CD4-positive, alpha-beta memory T cell (primary cell): ENCODE data around the gene TKTL1. TPM values are rescaled to one million over a fixed set of nuclear protein-coding genes. Genes with fewer than 3 reads are reported as not detected.

ENCODE experiments used
- CTCF ChIA-PET: fragments of 350-600 bp; sonication (Branson Sonifier 250); formaldehyde crosslinking; loops from one replicate; lab custom pipeline; 2021; ENCODE audit warnings: inconsistent platforms; ENCODE audit not compliant: partially characterized antibody; lab: Charles Lee
- POLR2A ChIA-PET: fragments of 350-600 bp; sonication (Branson Sonifier 250); formaldehyde crosslinking; loops from one replicate; lab custom pipeline; 2021; ENCODE audit not compliant: partially characterized antibody; lab: Charles Lee
- DNase-seq, 5 donors: peaks; one replicate each; pipeline versions ENCODE4 v3.0.0 to v3.0.0-alpha.2; 2020 to 2022; ENCODE audit warnings: mixed read lengths in 1 of 5
- H3K27ac ChIP-seq: one replicate; pipeline ENCODE4 v1.7.0; 2013; ENCODE audit warnings: low read depth, low read length
- H3K27me3 ChIP-seq: 2 replicates; pipeline ENCODE4 v1.7.0; 2013; ENCODE audit warnings: mild to moderate bottlenecking, low read length, moderate library complexity; ENCODE audit not compliant: insufficient read depth
- H3K36me3 ChIP-seq: 2 replicates; pipeline ENCODE4 v1.7.0; 2013; ENCODE audit warnings: mild to moderate bottlenecking, low read length, moderate library complexity; ENCODE audit not compliant: insufficient read depth
- H3K4me1 ChIP-seq: 2 replicates; pipeline ENCODE4 v1.7.0; 2013; ENCODE audit warnings: mild to moderate bottlenecking, low read length, moderate library complexity; ENCODE audit not compliant: insufficient read depth
- H3K4me3 ChIP-seq, 2 donors: one replicate each; pipeline ENCODE4 v1.7.0; 2013; ENCODE audit warnings: low read length in 2 of 2, mild to moderate bottlenecking in 1 of 2
- H3K9me3 ChIP-seq, 2 donors: one replicate each; pipeline ENCODE4 v1.7.0; 2013; ENCODE audit warnings: low read length in 2 of 2, control low read depth in 1 of 2; ENCODE audit not compliant: control insufficient read depth in 1 of 2
- H3K27ac Mint-ChIP-seq, 7 donors: one replicate each; pipeline ENCODE4 v1.8.0; 2020 to 2021; ENCODE audit warnings: mixed read lengths in 7 of 7, mild to moderate bottlenecking in 6 of 7, inconsistent platforms in 3 of 7, moderate library complexity in 3 of 7
- H3K27me3 Mint-ChIP-seq, 2 donors: one replicate each; pipeline ENCODE4 v1.8.0; 2020 to 2021; ENCODE audit warnings: mixed read lengths in 2 of 2
- H3K36me3 Mint-ChIP-seq, 2 donors: one replicate each; pipeline ENCODE4 v1.8.0; 2020 to 2021; ENCODE audit warnings: mixed read lengths in 2 of 2, inconsistent platforms in 1 of 2, mild to moderate bottlenecking in 1 of 2
- H3K4me1 Mint-ChIP-seq, 4 donors: one replicate each; pipeline ENCODE4 v1.8.0; 2020 to 2021; ENCODE audit warnings: mixed read lengths in 4 of 4, mild to moderate bottlenecking in 1 of 4
- H3K4me3 Mint-ChIP-seq, 8 donors: one replicate each; pipeline ENCODE4 v1.8.0; 2020 to 2021; ENCODE audit warnings: mixed read lengths in 8 of 8, mild to moderate bottlenecking in 7 of 8, moderate library complexity in 6 of 8, inconsistent platforms in 3 of 8
- H3K9me3 Mint-ChIP-seq, 8 donors: one replicate each; pipeline ENCODE4 v1.8.0; 2020 to 2021; ENCODE audit warnings: mixed read lengths in 8 of 8, mild to moderate bottlenecking in 5 of 8, inconsistent platforms in 3 of 8, moderate library complexity in 1 of 8
- intact Hi-C: fragments of 100-400 bp; cut with micrococcal nuclease; formaldehyde crosslinking; loops from one replicate; pipeline ENCODE4 v1.15.1; 2023
- polyA plus RNA-seq, 2 donors: library from polyadenylated mRNA; unstranded; fragments of 300-500 nt; fragmentation: Illumina TruSeq; gene quantifications; one replicate each; pipeline ENCODE4 v1.2.3, GENCODE V29; 2021
- total RNA-seq, 2 experiments: library from RNA; stranded (reverse); gene quantifications; one replicate each; pipeline ENCODE4 v1.2.3, GENCODE V29; 2021

Gene TKTL1
- total and polyA plus RNA-seq, 4 experiments from 2014 or later, result 0.32 to 44.1 (median 10.6) TPM

GRCh38 chrX:154370300-154371016 is 74.9 kb downstream of the TKTL1 start:
- Histone ChIP-seq H3K9me3 (no peaks in the 10 kb centered on the region), H3K4me3 (peak overlapping the region; percentile 59 to 69), H3K4me1 (peaks cover 58% of the 10 kb centered on the region), H3K27me3 (no peaks in the 10 kb centered on the region), H3K36me3 (peaks cover 26% of the 10 kb centered on the region), H3K27ac (peak overlapping the region; percentile 92)
- Mint-ChIP-seq H3K36me3 (peaks cover 6 to 29% of the 10 kb centered on the region in 2 donors), H3K27ac (peak overlapping the region; percentile 95 to 98 (median 97)), H3K27me3 (no peaks in the 10 kb centered on the region), H3K9me3 (no peaks in the 10 kb centered on the region), H3K4me3 (peak overlapping the region; percentile 91 to 96 (median 94)), H3K4me1 (peaks cover 4 to 45% (median 25%) of the 10 kb centered on the region in 4 donors)
- POLR2A ChIA-PET, result interaction anchor here (1.0 to 10.9 kb wide), 16 partner anchors 8 to 445 kb away, joined by 3 to 245 read pairs (median 6); partner anchors contain the start of genes ARHGAP4, EMD, HCFC1 and IRAK1
- CTCF ChIA-PET, result interaction anchor here (1.3 to 2.1 kb wide), 2 partner anchors 9 kb away, joined by 3 to 5 read pairs; partner anchors contain the start of gene EMD
- DNase-seq, result no peak
- intact Hi-C loops, result loop anchor here (1.0 to 10.0 kb wide), 3 partner anchors 9 to 396 kb away; partner anchors contain the start of genes EMD, HCFC1, MECP2 and TMEM187

DNA sequence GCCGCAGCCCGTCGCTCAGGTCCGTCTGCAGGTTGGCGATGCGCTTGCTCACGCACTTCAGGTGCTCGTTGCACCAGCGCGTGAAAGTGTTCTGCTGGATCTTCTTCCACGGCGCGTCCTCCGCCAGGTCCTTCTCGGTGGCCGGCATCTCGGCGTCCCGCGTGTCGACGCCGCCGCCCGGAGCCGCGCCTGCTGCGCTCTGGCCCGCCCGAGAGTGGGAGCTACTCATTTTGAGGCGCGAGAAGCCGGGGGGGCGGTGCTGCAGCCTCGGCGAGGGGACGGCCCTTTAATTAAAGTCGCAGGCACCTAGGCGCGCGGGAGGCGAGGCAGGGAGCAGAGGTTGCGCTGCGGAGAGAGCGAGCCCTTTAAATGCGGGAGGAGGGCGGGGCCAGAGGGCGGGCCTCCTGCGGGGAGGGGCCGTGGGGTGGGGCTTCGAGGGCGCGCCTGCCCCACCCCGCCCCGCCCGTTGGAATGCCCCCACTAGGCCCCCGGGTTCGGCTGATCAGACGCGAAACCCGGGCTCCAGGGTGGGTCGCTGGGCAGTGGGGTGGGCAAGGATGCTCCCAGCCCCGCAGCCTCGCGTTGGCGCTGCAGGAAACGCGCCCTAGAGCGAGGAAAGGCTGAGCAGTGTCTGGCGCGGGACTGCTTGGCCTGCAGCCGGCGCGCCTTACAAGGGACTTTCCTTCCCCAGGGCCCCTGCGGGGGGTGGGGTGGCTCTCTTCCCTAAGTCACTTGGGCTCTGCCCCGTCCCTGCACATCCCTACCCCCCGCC is 75.6 kb downstream of the TKTL1 start:
- Mint-ChIP-seq H3K4me3 (peak overlapping the region; percentile 78 to 93 (median 86)), H3K4me1 (peaks cover 3 to 42% (median 25%) of the 10 kb centered on the region in 4 donors), H3K27ac (peak overlapping the region; percentile 78 to 94 (median 87)), H3K27me3 (no peaks in the 10 kb centered on the region), H3K36me3 (peaks cover 4 to 27% of the 10 kb centered on the region in 2 donors), H3K9me3 (no peaks in the 10 kb centered on the region)
- no peaks in the 10 kb centered on the region for H3K27me3 ChIP-seq
- peak overlapping the region in 1 of 2 donors; percentile 59 for H3K4me3 ChIP-seq
- peaks cover 19% of the 10 kb centered on the region for H3K36me3 ChIP-seq
- intact Hi-C loops, result loop anchor here (1.0 to 10.0 kb wide), 3 partner anchors 8 to 396 kb away; partner anchors contain the start of genes EMD, HCFC1, MECP2 and TMEM187
- ChIA-PET POLR2A (interaction anchor here (0.6 to 10.9 kb wide), 16 partner anchors 8 to 446 kb away, joined by 3 to 245 read pairs (median 5); partner anchors contain the start of genes ARHGAP4, EMD, HCFC1 and IRAK1), CTCF (interaction anchor here (1.3 to 2.1 kb wide), 2 partner anchors 9 to 10 kb away, joined by 3 to 5 read pairs; partner anchors contain the start of gene EMD)
- H3K27ac ChIP-seq, result peak overlapping the region; percentile 92
- DNase-seq, result peak; percentile 89 to 92 (median 92)
- H3K9me3 ChIP-seq, result no peaks in the 10 kb centered on the region
- H3K4me1 ChIP-seq, result peaks cover 51% of the 10 kb centered on the region

- Mint-ChIP-seq H3K4me1 (peaks cover 3 to 39% (median 25%) of the 10 kb centered on the region in 4 donors), H3K27ac (peak overlapping the region in 4 of 7 donors; percentile 95), H3K9me3 (no peaks in the 10 kb centered on the region), H3K4me3 (peak overlapping the region; percentile 69 to 89 (median 84)), H3K36me3 (peaks cover 4 to 24% of the 10 kb centered on the region in 2 donors), H3K27me3 (no peaks in the 10 kb centered on the region)
- H3K4me1 ChIP-seq, result peaks cover 44% of the 10 kb centered on the region
- H3K4me3 ChIP-seq, result peak overlapping the region in 1 of 2 donors; percentile 59
- peak overlapping the region; percentile 92 for H3K27ac ChIP-seq
- H3K36me3 ChIP-seq, result peaks cover 12% of the 10 kb centered on the region
- POLR2A ChIA-PET, result interaction anchor here (1.1 to 4.6 kb wide), 2 partner anchors 11 to 44 kb away, joined by 14 to 22 read pairs; no protein-coding TSS in a partner anchor
- intact Hi-C loops, result loop anchor here (1.0 to 10.0 kb wide), 3 partner anchors 7 to 397 kb away; partner anchors contain the start of genes EMD, HCFC1, MECP2 and TMEM187
- H3K9me3 ChIP-seq, result no peaks in the 10 kb centered on the region
- CTCF ChIA-PET, result no interaction called here
- DNase-seq, result peak in 1 of 5 donors; percentile 24
- H3K27me3 ChIP-seq, result no peaks in the 10 kb centered on the region
Observed at GRCh38 chrX:154371789-154372300, 76.2 kb downstream of the TKTL1 start.

- H3K9me3 ChIP-seq, result no peaks in the 10 kb centered on the region
- DNase-seq, result peak; percentile 27 to 66 (median 42)
- POLR2A ChIA-PET, result interaction anchor here (0.8 to 4.6 kb wide), 13 partner anchors 9 to 447 kb away, joined by 3 to 22 read pairs (median 4); partner anchors contain the start of genes RPL10 and SLC10A3
- Mint-ChIP-seq H3K27ac (peak overlapping the region; percentile 88 to 95 (median 95)), H3K9me3 (no peaks in the 10 kb centered on the region), H3K27me3 (no peaks in the 10 kb centered on the region), H3K4me3 (peak overlapping the region; percentile 74 to 89 (median 84)), H3K4me1 (peaks cover 3 to 33% (median 25%) of the 10 kb centered on the region in 4 donors), H3K36me3 (peaks cover 4 to 24% of the 10 kb centered on the region in 2 donors)
- H3K27ac ChIP-seq, result peak overlapping the region; percentile 92
- peaks cover 5% of the 10 kb centered on the region for H3K36me3 ChIP-seq
- peak overlapping the region in 1 of 2 donors; percentile 59 for H3K4me3 ChIP-seq
- CTCF ChIA-PET, result interaction anchor here (0.6 to 2.0 kb wide), 17 partner anchors 11 to 427 kb away, joined by 3 to 12 read pairs (median 4); partner anchors contain the start of gene RPL10
- peaks cover 43% of the 10 kb centered on the region for H3K4me1 ChIP-seq
- no peaks in the 10 kb centered on the region for H3K27me3 ChIP-seq
- intact Hi-C loops, result loop anchor here (1.0 to 10.0 kb wide), 3 partner anchors 162 to 398 kb away; partner anchors contain the start of genes HCFC1, MECP2 and TMEM187
Observed at GRCh38 chrX:154372612-154373022, 77.0 kb downstream of the TKTL1 start.

DNA sequence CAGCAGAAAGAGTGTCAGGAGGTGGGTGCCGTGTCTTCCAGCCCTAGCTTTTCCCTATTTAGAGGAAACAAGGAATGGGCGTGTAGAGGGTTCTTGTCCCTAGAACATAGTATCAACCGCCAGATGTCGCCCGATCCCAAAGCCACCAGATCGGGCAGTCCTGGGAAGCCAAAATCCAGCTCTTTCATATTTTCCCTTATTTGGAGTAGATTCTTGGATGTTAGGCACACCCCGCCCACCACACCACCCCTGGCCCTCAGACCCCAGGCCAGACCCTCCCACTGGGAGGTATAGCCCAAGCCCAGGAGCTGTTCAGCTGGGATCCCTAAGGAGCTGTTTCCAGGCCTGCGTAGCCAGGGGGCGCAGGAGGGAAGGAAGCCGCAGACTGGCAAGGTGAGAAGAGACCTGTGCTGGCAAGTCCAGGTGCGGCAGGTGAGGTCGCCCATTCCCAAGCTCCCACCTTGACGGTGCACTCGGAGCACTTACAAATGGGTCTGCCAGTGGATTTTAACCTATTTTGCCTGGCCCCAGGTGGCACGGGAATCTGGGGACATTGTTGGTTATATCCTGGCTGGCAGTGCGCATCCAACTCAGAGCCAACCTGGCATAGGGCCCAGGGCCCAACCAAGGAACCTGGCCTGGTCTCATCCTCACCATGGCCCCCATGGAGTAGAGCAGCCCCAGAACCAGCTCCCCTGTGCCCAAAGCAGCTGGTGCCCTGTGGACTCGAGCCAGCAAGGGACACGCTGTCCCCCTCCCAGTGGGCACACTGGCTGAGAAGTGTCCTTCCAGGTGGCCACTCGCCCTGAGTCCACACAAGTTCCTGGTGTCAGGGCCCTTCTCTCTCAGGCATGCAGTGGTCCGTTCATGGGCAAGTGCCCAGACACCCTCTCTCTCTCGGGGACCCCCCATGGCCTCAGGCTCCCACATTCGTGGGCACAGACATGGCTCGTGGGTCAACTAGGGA is 78.0 kb downstream of the TKTL1 start:
- no peaks in the 10 kb centered on the region for H3K9me3 Mint-ChIP-seq

More for the DNA sequence above, 78.0 kb downstream of the TKTL1 start:
- Mint-ChIP-seq H3K4me3 (peak overlapping the region; percentile 66 to 81 (median 76)), H3K27ac (peak overlapping the region; percentile 66 to 95 (median 85)), H3K4me1 (peaks cover 4 to 25% (median 20%) of the 10 kb centered on the region in 4 donors), H3K27me3 (no peaks in the 10 kb centered on the region), H3K36me3 (peaks cover 4 to 17% of the 10 kb centered on the region in 2 donors)
- no peaks in the 10 kb centered on the region for H3K9me3 ChIP-seq
- no peaks in the 10 kb centered on the region for H3K27me3 ChIP-seq
- ChIA-PET POLR2A (interaction anchor here (0.7 to 2.5 kb wide), 13 partner anchors 8 to 448 kb away, joined by 3 to 19 read pairs (median 3); partner anchors contain the start of genes RPL10 and SLC10A3), CTCF (interaction anchor here (0.6 to 2.0 kb wide), 24 partner anchors 9 to 428 kb away, joined by 3 to 12 read pairs (median 4); partner anchors contain the start of gene RPL10)
- H3K4me3 ChIP-seq, result peak overlapping the region; percentile 7 to 41
- peak overlapping the region; percentile 6 for H3K27ac ChIP-seq
- intact Hi-C loops, result loop anchor here (1.0 to 10.0 kb wide), 3 partner anchors 161 to 399 kb away; partner anchors contain the start of genes HCFC1, MECP2 and TMEM187
- DNase-seq, result no peak
- H3K36me3 ChIP-seq, result no peaks in the 10 kb centered on the region
- H3K4me1 ChIP-seq, result peaks cover 38% of the 10 kb centered on the region
